A204.1 (cell line): ENCODE results near the gene MOB4.
"Not testable (repeated sequence)": the region's sequence is repeated elsewhere in the genome, so short reads cannot be mapped to it uniquely, and the experiment has no call there.

Source experiments
- FAIRE-seq: peaks from 2 replicates; lab custom pipeline; 2012; peaks lifted over from hg19 to GRCh38; lab: Jason Lieb, UNC

The MOB4 gene

DNA sequence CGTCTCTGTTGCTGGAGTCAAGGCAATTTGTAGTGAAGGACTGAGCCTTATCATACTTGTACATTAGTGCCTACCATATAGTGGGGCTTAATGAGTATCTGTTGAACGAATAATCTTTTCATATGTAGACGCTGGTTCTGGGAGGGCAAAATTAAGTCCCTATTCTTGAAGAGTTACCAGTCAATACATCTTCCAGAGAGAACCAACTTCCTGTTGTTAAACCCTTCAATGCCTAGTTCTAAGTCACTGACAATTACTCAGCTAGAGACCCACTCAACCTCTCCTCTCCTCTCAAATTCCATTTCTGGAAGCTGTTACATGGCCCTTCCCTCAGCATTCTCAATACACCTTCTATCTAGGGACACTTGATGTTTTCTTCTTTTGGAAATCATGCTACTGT is 1.1 kb upstream of the MOB4 start:
- FAIRE-seq = no peak

DNA sequence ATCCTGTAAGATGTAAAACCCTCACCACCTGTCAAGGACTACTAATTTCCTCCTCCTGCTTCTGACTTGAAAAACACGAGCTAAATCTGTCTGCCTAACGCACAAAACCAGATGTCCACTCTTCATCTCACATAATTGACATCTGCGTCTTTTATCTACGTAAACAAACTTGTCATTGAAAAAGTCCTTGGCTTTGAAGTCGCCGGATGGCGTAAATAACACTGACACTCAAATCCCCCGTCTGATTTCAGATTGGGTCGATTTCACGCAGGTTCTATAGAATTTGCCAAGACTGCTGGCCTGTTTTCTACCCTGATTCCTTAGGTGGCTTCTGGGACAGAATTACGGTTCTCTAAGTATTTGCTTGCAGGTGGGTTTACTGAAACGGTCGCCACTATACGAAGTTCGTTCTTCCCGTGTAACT is 539 bp upstream of the MOB4 start:
- FAIRE-seq = no peak

DNA sequence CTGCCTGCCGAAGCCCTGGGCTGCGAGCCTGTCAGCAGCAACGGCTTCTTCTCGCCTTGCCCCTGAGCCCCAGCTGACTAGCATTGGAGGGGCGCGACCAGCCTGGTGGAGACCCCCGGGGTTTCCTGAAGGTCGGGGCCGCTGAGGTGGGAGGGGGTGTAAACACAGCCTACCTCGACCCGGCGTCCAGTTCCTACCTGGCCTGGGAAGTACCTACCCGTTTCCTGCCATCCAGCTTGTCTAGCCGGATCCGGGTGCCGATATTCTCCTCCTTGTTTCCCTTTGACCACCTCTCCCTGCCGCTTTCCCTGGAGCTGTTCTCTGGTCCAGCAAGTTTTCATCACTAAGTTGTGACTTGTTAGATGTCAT is 511 bp downstream of the MOB4 start:
- no peak for FAIRE-seq

DNA sequence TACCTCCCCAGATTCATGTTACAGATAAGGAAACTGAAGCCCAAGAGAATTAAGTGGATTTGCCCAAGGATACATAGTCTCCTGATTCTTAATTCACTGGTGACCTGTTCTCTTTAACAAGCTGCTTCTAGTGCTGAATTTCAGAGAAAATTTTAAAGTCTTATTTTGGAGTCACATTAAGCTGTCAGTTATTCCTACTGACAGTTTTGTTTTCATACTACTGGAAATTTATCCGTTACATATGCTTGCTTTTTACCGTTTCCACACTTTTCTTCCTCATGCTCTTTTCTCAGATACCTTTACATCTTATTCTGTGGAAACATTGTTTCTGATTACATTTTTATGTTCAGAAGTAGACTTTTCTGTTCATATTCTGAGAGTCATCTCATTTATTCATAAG is 1.3 kb downstream of the MOB4 start:
- no peak for FAIRE-seq

DNA sequence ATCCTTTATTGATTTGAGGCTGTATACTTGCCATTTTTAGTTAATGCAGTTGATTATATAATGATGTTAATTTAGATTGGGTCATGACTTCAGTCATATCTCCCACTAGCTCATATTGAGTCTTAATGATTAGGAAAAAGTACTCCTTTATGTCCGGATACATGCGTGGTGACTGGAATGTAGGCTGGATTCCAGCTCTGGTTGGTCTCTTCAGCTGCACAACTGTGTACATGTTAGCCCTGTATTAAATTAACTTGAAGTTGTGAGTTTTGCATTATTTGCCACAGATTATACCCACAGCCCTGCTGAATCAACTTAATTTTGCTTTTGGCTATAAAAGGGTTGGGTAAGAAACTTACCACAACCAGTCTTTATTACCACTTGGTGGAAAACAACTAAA is 22.5 kb downstream of the MOB4 start:
- FAIRE-seq = no peak

DNA sequence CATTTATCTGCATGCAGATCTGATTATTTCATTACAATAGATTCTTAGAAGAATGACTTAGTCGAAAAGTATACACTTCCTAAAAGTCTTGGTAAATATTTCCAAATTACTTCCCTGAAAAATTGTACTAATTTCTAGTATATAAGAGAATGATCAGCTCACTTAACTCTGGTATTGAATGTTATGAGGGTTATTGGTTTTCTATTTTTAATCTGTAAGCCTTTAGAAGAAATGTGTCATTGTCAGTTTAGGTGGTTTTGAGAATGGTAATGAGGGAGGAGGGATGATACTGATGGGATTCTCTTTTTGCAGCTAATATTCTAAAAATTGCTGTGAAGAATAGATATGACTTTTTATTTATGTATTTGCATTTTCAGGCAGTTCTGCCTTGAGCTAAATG is 23.9 kb downstream of the MOB4 start:
- FAIRE-seq = no peak

DNA sequence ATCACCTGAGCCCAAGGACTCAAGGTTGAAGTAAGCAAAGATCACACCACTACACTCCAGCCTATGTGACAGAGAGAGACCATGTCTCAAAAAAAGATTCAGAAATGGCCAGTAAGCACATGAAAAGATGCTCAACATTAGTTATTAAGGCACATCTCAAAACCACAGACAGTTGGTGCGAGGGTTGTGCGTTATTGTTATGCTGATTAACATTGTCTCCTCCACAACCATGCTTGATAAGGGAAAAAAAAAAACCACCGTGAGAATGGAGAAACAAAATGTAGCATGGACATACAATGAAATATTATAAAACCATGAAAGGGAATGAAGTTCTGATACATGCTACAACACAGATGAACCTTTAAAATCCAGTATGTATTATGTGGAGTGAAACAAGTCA is 27.3 kb downstream of the MOB4 start:
- FAIRE-seq = no peak

DNA sequence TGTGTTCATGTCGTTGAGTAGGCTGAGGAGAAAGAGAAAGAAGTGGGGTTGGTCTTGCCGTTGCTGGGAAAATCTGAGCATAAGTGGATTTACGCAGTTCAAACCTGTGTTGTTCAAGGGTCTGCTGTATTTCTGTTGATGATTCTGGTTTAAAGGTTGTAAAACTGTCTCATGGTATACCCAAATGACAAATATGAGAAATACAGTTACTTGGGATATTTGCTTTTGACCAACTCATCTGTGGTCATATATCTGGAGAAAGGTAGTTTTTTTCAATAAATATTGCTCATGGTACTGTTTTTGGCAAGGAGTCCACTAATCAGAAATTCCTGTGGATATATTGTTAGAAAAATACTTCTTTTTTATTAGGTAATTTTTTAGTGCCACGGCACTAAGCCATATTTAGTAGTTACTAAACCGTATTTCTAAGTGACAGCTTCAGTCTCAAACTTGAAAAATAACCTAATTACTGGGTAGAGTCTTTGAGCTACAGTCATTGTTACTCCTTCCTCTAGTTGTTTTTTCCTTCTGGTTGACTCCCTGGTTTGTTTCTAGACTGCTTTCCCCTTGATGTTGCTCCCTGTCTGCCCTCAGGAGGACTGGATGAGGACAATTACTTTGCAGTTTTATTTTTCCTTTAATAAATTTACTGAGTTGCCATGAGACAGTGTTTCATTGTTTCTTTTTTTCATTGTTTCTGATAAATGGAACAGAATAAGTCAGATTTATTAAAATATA is 31.5 kb downstream of the MOB4 start:
- no peak for FAIRE-seq

DNA sequence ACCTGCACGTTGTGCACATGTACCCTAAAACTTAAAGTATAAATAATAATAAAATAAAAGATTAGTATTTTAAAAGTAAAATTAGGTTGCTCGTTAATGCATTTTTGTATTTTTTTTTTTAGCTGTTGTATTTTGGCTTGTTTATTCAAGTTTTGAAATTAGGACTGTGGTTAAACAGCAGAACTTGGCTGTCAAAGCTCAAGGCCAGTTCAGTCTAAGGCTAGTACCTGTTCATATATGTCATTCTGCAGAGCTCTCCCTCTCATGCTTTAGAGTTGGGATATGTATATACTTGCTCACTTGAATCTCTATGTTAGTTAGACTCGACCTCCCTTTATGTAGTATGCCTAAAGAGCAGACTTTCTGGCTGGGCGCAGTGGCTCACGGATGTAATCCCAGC is 32.7 kb downstream of the MOB4 start:
- FAIRE-seq = no peak

DNA sequence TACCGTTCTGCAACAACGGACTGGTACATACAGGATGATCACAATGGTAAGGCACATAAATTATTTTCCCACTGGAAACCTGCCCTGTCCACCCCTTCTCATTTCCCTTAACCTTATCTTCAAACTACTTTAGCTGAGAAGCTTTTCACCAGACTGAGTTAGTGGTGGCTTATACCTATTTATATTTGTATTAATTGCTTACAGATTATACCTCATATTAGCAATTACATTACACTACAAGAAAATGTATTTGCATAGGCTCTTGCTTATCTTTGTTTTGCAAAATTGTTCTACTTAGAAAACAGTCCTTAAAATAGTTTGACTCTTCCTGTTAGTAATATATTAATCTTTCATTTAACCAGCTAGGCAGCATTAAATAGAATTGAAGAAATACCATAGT is 35.4 kb downstream of the MOB4 start:
- FAIRE-seq = not testable (repeated sequence)

DNA sequence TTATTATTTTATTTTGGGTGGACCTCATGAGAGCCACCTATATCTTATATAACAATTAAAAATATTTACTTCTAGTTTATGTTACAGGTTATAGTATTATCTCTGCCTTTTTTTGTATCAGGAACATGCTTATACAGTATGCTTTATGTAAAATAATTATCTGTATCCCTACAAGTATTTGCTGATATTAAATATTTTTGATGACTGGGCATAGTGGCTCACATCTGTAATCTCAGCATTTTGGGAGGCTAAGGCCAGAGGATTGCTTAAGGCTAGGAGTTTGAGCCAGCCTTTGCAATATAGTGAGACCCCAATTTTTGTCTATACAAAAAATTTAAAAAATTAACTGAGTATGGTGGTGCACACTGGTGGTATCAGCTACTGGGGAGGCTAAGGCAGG is 39.6 kb downstream of the MOB4 start:
- FAIRE-seq = no peak

DNA sequence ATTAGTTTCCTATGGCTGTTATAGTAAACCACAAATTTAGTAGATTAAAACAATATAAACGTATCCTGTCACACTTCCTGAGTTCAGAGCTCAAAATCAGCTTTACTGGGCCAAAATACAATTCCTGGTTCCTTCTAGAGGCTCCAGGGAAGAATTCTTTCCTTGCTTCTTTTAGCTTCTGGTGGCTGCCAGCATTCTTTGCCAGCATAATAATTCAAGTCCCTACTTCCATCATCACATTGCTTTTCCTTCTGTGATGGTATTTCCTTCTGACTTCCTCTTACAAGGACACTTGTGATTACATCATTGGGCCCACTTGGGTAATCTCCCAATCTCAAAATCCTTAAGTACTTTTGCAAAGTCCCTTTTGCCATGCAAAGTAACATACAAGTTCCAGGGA is 40.6 kb downstream of the MOB4 start:
- no peak for FAIRE-seq

DNA sequence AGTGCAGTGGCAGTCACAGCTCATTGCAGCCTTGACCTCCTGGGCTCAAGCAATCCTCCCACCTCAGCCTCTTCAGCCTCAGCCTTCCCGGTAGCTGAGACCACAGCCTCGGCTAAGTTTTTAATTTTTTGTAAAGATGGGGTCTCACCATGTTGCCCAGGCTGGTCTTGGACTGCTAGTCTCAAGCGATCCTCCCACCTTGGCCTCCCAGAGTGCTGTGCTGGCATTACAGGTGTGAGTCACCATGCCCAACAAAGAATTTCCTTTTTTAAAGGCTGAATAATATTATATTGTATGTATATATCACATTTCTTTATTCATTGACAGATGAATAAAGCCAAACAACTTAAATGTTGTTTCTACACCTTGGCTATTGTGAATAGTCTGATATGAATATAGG is 42.5 kb downstream of the MOB4 start:
- no peak for FAIRE-seq

DNA sequence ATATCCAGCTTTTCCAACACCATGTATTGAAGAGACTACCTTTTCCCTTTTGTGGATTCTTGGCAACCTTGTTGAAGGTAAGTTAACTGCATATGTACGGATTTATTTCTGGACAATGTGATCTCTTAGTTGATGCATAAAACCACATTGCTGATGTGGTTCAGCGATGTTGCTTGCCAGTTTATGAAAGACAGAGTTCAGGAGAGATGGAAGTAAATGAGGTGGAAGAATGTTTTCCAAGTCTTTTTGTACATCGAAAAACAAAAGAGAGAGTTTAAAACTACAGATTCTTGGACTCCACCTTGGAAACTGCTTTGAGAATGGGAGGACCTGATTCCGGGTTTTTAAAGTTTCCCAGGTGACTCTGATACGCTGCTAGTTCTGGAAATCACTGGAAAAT is 43.8 kb downstream of the MOB4 start:
- no peak for FAIRE-seq

DNA sequence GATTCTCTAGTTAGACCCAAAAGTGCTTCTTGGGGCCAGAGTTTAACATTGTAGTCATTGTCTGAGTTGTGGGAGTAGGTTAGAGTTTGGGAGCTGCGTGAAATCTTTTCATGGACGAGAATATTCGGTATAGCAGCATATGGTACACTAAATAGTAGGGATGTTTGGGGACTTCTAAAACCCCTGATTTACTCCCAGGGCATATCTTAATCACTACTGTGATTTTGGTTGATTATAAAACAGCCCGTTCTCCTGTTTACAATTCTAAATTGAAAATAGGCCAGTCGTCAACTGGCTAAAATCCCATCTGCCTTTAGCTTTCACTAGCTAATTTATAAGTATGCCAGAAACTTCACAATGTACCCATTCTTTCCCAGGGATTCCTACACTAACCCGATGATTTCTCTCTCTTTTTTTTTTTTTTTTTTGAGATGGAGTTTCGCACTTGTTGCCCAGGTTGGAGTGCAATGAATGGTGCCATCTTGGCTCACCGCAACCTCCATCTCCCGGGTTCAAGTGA is 44.3 kb downstream of the MOB4 start:
- FAIRE-seq = no peak

DNA sequence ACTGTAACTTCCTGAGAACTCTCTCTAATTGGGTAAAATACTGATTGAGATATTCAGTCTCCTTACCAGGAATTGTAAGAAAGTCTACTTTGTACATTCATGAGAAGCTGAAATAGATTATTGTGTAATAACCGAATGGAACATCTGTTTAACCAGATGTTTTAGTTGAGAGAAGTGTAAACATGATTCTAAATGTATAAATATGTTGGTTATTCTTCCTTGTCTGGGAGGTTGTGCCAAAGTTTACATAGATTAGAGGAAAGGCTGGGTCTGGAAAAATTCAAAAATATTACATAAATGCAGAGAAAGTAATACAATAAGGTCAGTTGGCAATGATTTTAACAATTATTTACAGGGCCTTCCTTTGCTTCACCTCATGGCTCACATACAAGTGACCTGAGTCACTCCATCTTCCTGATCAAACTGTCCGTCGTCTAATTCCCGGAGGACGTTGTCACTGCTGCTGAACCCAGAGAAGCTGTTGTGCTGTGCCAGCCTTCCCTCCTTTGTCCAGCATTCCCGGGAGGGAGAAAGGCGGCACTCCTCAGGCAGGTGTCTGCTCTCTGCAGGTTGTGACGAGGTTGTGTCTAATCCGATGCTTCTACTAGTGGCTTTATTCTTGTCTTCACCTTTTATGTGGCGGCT is 55.9 kb downstream of the MOB4 start:
- FAIRE-seq = no peak

DNA sequence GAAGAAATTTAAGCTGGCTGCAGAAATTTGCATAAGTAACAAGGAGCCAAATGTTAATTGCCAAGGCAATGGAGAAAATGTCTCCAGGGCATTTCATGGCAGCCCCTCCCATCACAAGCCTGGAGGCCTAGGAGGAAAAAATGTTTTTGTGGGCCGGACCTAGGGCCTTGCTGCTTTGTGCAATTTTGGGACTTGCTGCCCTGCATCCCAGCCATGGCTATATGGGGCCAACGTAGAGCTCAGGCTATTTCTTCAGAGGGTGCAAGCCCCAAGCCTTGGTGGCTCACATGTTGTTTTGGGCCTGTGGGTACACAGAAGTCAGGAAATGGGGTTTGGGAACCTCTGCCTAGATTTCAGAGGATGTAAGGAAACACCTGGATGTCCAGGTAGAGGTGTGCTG is 57.7 kb downstream of the MOB4 start:
- no peak for FAIRE-seq

DNA sequence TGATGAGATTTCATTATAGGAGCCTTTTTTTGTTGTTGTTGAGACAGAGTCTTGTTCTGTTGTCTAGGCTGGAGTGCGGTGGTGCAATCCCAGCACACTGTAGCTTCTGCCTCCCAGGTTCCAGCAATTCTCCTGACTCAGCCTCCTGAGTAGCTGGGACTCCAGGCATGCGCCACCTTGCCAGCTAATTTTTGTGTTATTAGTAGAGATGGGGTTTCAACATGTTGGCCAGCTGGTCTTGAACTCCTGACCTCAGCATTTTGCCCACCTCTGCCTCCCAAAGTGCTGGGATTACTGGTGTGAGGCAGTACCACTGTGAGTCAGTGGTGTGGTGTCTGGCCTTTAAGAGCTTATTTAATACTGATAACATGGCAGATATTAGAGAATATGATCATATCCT is 60.1 kb downstream of the MOB4 start:
- FAIRE-seq = no peak

DNA sequence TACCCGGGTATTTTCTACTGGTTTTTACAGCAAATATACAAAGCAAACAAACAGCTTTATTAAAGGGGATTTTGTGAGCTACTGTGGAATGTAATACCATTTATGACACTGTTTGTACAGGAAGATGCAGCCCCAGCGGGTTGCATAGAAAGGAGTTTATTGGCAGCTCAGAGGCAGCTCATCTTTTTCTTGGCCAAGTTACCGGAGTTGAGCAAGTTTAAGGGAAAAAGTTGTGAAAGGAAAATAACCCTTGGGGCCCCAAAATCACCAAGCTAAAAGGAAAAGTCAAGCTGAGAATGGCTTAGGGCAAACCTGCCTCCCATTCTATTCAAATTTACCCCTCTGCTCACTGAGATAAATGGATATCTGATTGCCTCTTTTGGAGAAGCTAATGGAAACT is 60.8 kb downstream of the MOB4 start:
- FAIRE-seq = no peak

DNA sequence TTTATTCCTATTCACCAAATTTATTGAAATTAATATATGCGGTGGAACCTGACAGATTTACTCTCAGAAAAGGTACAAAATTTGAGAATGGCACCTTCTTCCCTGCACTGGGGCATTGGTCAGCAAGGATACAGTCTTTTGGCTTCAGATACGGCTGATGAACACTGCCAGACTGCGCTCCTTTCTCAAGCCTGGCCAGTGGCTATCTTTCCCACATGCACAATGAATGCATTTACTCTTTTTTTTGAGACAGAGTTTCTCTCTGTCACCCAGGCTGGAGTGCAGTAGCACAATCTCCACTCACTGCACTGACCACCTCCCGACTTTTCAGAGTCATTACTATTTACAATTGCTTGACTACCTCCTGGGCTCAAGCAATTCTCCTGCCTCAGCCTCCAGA is 61.6 kb downstream of the MOB4 start:
- no peak for FAIRE-seq

DNA sequence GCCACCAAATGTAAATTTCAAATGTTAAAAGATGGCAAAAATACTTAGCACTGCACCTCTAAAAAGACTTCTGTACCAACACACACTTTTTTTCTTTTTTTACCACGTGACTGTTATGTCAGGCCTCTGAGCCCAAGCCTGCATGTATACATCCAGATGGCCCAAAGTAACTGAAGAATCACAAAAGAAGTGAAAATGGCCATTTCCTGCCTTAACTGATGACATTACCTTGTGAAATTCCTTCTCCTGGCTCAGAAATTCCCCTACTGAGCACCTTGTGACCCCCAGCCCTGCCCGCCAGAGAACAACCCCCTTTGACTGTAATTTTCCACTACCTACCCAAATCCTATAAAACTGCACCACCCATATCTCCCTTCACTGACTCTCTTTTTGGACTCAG is 62.4 kb downstream of the MOB4 start:
- not testable (repeated sequence) for FAIRE-seq

DNA sequence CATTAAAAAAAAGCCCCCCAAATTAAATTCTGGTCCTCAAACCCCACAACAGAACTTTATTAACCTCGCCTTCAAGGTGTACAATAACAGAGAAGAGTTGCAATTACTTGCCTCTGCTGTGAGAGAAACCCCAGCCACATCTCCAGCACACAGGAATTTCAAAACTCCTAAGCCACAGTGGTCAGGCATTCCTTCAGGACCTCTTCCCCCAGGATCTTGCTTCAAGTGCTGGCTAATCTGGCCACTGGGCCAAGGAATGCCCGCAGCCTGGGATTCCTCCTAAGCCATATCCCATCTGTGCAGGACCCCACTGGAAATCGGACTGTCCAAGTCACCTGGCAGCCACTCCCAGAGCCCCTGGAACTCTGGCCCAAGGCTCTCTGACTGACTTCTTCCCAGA is 64.3 kb downstream of the MOB4 start:
- not testable (repeated sequence) for FAIRE-seq

DNA sequence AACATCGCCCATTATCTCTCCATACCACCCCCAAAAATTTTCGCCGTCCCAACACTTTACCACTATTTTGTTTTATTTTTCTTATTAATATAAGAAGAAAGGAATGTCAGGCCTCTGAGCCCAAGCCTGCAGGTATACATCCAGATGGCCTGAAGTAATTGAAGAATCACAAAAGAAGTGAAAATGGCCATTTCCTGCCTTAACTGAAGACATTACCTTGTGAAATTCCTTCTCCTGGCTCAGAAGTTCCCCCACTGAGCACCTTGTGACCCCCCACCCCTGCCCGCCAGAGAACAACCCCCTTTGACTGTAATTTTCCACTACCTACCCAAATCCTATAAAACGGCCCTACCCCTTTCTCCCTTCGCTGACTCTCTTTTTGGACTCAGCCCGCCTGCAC is 71.4 kb downstream of the MOB4 start:
- FAIRE-seq = not testable (repeated sequence)
